Gastroesophageal sphincter (tissue), 3 donors: ENCODE measurements around the gene INSYN1.

Source experiments
- CTCF ChIP-seq, 4 experiments: fragments of 200-600 bp in 2 of 4; fragments of 450-650 bp in 2 of 4; sonication (generic) in 1 of 4; IDR thresholded peaks; one replicate each; pipeline ENCODE4 v1.5.1; 2017 to 2019; ENCODE audit warnings: antibody characterized with exemption in 4 of 4, mild to moderate bottlenecking in 2 of 4, moderate library complexity in 2 of 4
- EP300 ChIP-seq: sonication (generic); formaldehyde crosslinking; IDR thresholded peaks from one replicate; pipeline ENCODE4 v1.6.1; 2017; ENCODE audit warnings: antibody characterized with exemption, mild to moderate bottlenecking

GRCh38 chr15:73727330-73727976 lies 25.7 kb downstream of the INSYN1 start:
- no peak for TF ChIP-seq CTCF (IDR thresholded peaks at IDR 0.05)
- TF ChIP-seq EP300, result no peak
